Putamen (tissue), 1 donor: ENCODE data around the gene ATF7.
"Not testable (repeated sequence)": the region's sequence is repeated elsewhere in the genome, so short reads cannot be mapped to it uniquely, and the experiment has no call there.

Experiments used
- DNase-seq: peaks from one replicate; pipeline ENCODE4 v3.0.0-alpha.2; 2016; ENCODE audit warnings: low spot score

Gene ATF7

DNA sequence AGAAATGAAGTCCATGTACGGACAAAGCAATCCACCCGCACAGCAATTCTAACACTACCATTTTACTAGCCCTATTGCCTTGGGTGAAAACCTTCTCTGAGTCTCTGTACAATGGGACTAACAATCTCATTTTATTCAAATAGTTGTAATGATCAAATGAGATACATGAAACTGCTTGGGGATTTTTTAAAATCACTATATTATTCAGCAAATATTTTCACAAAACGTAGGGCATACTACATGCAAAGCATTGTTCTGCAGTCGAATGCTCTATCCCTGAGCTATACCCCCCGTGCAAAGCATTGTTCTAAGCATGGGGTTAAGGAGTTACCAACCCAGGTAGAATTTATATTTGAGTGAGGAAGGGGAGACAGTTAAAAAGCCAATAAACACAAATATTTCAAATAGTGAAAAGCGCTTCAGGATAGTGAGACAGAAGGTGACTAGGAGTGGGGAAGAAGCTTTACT is 554 bp upstream of the ATF7 start:
- no peak for DNase-seq

DNA sequence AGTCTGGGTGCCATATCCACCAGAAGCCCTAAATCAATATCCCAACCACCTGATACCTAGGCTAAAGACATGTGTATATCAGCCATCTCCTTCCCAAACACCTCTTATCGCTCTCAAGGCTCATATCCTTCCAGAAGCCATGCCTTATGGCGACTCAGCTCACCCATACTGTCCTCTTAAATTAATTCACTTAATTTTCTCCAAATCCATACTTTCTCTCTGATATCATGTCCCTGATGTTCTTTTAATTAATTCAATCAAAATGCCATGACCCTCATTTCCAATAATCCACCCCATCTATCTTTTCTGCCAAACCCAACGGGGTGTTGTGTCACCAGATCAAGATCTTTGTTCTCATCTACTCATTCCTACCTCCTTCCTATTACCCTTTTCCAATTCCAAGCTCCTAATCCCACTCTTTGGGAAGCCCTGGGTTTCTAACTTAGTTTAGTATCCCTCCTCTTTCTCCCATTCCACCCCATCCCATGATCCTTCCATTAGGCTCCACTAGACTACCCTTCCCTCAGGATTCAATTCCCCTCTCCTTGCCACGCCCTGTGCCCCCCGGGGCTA is 723 bp downstream of the ATF7 start:
- no peak for DNase-seq

DNA sequence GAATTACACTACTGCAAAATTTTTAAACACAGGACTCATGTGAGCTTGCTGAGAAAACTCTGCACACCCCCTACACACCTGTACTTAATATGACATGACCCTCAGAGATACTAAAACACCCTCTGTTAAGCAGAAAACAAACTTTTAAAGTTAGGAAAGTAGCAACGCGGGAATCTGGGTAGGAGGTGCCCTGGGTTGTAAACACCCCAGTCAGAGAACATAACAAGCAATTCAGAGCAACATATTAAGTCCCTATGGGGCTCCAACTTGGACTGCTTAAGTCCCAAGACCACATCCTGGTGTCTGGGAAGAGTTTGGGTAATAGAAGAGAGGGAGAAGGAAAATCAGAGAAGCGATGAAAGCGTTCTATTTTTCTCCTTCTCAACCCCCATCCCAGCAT is 1.2 kb downstream of the ATF7 start:
- no peak for DNase-seq

DNA sequence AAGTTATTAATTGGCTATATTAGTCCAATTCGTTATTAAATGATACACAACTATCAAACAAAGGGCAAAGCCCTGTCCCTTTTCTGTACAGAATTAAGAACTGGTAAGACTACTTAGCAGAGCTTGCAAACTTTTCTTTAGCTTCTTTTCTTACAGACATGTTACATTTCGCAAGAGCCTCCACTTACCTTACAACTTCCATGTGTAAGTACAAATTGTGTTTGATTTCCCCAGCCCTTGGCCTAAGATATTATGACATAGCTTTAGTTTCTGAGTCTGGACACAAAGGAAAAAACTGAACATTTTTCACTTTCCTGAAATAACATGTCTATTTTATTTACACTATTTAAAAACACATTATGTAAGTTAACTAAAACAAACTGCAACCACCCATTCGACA is 1.7 kb downstream of the ATF7 start:
- DNase-seq: no peak

DNA sequence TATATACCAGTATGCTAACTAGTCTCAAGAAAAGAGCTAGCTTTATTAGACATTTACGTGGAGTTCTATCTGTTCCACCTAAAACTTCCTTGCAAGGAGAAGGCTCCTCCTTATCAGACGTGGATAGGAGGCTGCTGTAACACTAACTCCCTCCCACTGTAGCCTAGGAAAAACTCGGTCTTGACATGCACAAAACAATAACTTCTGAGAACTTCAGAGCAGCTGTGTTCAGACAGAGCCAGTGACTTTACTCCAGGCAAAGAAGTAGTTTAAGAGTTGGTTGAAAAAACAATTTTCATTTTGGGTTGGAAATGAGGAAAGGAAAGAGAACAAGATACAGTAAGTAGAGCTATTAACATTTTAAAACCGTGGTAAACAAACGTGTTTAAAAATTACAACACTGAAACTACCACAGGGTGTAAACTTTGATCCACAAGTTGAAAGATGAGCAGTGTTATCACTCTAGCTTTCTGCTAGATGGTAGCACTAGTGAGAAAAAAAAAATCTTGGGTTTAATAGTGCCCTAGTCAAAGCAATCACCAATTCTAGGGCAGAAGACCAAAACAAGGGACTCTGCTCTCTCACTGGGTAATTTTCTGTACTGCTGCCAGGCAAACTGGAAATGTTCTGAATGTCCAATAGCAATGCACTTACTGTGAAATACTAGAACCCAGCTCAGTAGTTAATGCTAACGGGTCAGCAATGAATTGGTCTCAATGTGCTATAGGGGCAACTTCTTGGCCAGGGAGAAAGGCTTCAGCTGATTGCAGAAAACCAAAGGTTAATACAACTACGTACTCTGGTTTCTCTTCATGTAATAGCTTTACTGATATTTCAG is 2.4 kb downstream of the ATF7 start:
- no peak for DNase-seq

DNA sequence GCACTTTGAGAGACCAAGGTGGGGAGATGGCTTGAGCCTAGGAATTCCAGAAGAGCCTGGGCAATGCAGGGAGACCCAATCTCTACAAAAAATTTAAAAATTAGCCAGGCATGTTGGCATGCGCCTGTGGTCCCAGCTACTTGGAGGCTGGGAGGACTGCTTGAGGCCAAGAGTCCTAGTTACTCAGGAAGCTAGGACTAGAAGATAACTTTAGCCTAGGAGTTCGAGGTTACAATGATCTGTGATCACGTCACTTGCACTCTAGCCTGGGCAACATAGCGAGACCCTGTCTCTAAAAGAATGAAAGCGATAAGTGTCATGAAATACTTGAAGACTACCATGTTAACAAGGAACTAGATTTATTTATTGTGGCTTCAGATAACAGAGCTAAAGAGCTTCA is 3.5 kb downstream of the ATF7 start:
- DNase-seq: no peak

DNA sequence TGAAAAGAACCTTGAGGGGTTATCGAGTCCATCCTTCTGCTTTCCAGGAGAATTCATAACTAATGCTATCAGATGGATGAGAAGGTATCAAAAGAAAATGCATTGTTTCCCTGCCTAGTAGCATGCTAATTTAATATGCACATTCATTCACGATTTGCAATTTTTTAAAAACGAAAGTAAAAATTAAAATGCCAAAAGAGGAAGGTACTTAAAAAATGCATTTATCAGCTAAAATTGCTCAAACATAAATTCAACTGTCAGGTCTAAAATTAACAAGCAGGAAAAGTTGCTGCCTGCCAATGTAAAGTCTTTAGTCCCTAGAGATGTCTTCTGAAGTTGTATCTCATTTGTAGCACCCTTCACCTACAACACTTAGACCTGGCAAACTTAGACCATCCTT is 7.9 kb downstream of the ATF7 start:
- no peak for DNase-seq

DNA sequence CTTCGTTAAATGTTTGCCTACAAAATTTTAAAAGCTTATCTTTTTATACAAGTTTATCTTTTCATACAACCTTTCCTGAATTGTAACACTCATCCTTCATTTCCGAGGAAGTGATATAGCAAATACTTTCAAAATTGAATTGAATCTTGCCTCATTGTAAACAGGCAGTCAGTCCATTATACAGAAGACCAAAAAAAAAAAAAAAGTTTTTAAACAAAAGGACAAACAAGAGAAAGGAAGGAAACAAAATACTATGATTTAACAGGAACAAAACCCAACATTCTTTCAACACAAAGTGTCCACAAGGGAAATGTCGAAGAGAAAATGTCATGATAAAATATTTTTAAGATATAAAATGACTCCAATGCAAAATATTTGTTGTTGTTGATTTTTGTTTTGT is 8.5 kb downstream of the ATF7 start:
- DNase-seq: no peak

DNA sequence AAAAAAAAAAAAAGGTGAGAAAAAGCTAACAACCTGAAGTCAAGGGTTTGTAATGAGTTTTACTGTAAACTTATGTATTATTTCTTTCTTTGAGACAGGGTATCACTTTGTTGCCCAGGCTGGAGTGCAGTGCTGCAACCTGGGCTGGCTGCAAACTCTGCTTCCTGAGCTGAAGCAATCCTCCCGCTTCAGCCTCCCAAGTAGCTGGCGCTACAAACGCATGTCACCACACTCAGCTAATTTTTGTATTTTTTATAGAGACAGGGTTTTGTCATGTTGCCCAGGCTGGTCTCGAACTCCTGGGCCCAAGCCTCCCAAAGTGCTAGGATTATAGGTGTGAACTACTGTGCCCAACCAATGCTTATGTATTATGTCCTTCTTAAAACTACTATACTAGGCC is 9.2 kb downstream of the ATF7 start:
- DNase-seq: no peak

DNA sequence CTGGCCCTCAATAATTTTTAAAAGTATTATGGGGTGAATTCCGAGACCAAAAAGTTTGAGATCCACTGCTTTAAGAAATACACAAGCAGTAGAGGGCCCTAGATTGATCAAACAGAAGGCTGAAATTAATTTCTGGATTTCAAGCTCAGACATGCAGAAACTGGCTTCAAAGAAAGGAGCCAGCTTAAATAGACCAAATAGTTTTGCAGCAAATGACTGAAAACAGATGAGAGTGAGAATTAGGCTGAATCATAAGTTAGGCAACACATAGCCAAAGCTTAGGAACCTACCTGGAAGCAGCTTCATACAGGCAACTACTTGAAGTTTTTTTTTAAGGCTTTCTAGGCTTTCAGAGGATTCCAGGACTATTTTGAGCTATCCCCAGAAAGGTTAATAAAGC is 12.4 kb downstream of the ATF7 start:
- DNase-seq: no peak

DNA sequence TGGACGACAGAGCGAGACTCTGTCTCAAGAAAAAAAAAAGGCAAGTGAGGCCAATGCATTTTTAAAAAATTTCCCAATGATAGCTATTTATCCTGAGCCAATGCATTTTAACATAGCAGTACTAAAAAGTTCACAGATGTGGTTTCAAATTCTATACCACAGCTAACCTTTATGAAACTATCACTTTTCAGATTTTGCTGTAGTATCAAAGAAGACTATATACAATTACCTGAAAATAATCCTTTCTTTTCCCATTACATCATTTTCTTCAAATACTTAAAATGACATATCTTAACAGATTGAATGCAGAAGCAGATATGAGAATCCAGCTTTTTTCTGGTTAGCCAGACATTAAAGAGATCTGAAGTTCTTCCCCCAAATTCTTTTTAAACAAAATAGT is 13.2 kb downstream of the ATF7 start:
- DNase-seq: no peak

DNA sequence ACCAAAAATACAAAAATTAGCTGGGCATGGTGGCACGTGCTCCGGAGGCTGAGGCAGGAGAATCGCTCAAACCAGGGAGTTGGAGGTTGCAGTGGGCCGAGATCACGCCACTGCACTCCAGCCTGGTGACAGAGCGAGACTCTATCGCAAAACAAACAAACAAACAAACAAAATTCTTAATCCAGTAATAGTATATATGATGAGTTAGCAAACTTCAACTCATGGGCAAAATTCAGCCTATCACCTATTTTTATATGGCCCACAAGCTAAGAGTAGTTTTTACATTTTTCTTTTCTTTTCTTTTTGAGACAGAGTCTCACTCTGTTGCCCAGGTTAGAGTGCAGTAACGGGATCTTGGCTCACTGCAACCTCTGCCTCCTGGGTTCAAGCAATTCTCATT is 14.9 kb downstream of the ATF7 start:
- no peak for DNase-seq

DNA sequence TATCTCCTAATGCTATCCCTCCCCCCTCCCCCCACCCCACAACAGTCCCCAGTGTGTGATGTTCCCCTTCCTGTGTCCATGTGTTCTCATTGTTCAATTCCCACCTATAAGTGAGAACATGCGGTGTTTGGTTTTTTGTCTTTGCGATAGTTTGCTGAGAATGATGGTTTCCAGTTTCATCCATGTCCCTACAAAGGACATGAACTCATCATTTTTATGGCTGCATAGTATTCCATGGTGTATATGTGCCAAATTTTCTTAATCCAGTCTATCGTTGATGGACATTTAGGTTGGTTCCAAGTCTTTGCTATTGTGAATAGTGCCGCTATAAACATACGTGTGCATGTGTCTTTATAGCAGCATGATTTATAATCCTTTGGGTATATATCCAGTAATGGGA is 19.5 kb downstream of the ATF7 start:
- not testable (repeated sequence) for DNase-seq

DNA sequence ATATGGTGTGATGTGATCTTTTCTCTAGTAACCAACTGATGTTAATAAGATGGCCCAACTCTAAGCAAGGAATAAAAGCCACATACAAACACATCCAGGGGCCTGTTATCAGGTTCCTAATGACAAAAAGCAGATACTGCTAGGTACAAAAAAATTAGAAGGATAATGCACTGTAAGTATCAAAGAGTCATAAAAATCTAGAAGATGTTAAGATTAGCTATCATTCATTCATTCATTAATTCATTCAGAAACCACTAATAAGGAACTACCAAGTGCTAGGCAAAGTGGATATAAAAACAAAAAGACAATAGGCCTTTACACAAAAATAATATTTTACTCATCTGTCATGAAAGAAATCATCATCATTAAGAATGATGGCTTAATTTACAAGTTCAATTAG is 21.6 kb downstream of the ATF7 start:
- no peak for DNase-seq

DNA sequence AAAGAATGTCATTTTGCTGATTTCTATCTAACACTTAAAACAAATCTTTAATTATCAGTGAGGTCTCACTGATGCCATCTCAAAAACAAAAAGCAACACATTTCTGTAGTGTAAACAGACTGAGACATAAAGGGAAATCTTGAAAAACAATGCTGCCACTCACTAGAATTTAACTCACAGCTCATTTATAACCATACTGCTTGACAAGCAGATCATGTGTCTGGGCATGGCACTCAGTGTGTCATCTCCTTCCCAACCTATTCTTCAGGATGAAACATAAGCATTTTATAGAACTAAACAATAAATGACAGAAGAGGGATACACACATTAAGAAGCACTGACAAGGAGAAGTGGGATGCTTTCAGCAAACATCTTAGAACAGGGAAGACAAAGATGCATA is 22.4 kb downstream of the ATF7 start:
- no peak for DNase-seq

DNA sequence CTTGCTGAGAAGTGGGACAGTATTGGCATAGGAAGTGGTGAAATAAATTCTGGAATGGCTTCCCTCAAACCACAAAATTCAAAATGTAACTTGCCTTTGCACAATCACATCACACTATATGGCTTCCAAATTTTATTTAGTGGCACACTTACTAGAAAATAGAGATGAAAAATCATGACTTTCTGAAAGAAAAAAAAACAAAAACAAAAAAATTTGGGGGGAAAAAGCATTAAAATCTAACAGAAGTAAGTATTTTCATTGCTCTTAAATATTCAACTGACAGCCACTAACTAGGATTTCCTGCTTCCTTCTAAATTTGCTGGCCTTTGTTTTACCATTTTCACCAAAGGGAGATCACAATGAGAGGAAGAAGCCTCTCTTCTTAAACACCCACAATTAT is 23.0 kb downstream of the ATF7 start:
- no peak for DNase-seq

DNA sequence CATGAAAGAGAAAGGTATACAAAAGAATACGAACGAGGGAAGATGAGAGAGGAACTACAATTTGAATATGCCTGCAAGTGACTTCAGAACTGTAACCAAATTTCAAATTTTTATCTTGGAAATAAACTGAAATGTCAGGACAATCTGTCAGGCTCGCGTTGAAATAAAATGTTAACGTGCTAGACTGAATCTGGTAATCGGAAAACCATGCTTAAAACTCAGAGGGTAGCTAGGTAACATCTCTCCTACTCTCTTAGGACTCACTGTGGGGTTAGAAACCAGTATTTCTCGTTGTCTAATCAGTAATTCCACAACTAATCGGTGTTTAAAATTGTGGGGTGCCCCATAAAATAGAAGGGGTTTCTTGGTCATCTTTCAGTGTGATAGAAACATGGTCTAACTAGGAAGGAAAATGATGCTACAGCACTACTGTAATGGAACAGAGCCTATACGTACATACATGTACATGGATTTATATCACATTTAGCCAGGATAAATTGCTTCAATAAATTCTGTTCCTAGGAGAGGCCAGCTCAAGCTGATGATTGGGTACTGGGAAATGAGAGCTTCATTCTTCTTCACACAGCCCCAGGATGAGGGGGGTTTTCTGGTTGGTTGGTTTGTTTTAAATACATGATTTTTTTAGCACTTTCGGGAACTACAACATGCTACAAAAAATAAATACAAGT is 23.9 kb downstream of the ATF7 start:
- DNase-seq: no peak

DNA sequence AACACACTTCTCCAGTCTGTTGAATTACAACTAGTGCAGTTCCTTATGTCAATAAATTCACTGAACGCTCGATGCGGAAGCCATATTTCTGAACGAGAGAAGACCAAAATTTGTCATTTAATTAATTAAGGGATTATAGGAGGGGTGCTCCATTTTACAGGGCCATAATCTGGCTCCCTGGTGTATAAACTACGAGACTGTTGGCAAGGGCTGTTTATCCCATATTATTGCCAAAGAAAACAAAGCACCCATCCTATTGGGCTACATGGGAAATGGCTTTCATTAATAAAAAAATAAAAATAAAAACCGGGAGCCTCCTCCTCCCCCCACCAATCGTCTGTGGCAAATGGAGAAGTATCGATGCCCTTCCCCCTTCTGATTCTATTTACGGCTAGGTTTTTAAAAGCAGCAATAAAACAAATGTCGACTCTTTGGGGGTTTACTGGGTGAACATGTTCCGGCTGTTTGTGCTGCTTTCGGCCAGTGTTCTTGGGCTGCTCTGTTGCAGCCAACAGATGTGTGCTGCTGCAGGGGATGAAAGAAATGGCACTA is 24.8 kb downstream of the ATF7 start:
- DNase-seq: no peak

DNA sequence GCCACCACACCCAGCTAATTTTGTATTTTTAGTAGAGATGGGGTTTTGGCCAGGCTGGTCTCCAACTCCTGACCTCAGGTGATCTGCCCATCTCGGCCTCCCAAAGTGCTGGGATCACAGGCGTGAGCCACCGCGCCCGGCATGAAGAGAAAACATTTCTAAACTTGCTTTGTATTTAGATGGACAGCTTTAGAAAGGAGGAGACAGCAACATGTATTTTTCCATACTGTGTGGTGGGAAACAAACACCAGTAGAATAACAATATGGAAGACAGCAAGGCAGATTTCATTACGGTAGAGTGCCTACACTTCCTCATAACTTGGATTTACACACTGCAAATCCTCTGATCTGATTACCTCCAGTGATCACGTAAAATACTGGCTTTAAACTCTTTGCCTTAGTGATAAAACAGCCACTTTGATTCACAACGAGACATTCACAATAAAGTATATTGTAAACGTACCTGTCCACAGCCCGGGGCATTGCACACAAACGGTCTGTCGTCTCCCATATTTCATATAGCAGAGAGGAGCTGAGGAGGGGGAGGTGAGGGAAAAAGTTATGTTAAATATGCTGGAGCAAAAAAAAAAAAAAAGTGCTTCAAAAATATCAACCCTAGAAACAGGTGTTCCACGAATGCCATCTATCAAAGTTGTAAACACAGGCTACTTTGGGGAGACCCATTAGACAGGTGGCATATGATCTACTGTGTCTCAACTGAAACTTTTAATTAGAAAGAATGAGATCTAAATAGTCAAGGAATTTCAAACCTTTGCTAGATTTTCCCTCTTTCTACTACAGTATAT is 25.5 kb downstream of the ATF7 start:
- no peak for DNase-seq

DNA sequence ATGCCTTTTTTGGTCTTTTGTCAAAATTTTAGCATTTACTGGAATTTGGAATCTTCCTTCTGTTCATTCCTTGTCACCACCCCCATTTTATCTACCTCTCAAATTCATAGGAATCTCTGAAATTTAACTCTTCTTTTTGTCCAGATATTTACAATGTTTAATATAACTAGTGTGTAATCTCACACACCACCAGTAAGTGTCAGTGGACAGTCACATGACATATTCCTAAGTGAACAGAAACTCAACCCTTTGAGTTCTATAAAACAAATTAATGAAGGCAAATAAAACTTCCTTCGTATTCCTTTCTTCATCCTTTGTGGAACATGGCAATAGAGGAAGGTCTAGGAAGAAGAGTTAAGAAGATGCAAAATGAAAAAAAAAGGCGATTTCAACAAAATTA is 26.6 kb downstream of the ATF7 start:
- no peak for DNase-seq

DNA sequence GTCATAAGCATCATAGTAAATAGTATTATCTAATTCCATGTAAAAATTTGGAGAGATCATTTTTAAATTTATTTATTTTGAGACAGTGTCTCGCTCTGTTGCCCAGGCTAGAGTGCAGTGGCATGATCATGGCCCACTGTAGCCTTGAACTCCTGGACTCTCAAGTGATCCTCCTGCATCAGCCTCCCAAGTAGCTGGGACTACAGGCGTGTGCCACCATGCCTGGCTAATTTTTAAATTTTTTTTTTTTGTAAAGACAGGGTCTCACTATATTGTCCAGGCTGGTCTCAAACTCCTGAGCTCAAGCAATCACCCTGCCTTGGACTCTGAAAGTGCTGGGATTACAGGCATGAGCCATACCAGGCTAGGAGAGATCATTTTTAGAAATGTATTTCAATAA is 27.2 kb downstream of the ATF7 start:
- not testable (repeated sequence) for DNase-seq

DNA sequence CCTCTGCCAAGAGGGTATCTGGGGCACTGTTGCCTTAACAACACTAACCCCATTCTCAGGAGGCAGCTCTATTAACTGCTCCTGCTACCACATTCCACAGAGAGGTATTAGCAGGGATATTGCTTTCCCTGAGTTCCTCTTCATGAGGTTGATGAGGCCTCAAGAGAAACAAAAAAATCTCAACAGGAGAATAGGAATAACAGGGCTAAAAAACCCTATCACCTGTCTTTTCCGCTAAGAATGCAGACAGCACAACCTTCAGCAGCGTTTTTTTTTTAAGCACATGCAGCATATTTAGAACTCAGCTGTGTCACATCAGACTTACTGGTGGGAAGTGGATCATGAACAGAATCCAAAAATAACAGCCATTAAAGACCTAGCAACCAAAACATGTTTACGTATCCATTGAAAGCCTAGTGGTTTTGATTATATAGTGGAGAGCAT is 29.2 kb downstream of the ATF7 start:
- peak; percentile 14 for DNase-seq
